ENCODE measurements around the gene SRGAP1.
A peak's percentile ranks its signal among the peaks of the same experiment; 100 is the strongest.

SRGAP1 gene

DNA sequence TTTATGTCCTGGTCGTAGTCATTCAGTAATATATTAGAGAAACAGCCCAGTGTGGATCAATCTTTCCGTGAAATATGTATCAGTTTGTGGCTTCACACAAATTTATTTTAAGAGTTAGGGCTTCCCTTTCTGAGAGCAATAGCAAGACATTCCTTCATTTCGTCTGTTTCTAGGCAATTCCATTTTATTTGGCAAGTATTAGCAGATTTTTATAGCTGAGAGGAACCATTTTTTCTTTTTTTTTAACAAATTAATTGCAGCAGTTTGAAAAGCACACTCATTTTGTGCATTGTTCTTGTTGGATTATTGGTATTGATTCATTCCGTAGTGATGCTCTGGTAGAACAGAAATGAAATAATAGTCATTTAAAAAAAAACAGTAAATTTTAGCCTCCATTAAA is 132.9 kb downstream of the SRGAP1 start:
- H3K27ac ChIP-seq: no peak overlapping the region
- in situ Hi-C loops (cut with HindIII; ENCODE audit: low pct_ligation_motif_present, low sequenced_read_pairs): no loop called here
- no peaks in the 10 kb centered on the region for H3K27me3 ChIP-seq (replicated peaks)
- no peak overlapping the region for H3K4me3 ChIP-seq (ENCODE audit: low read depth, low read length)
- DNase-seq: no peak
- H3K36me3 ChIP-seq (replicated peaks): no peaks in the 10 kb centered on the region
- TF ChIP-seq, protein P1, sequence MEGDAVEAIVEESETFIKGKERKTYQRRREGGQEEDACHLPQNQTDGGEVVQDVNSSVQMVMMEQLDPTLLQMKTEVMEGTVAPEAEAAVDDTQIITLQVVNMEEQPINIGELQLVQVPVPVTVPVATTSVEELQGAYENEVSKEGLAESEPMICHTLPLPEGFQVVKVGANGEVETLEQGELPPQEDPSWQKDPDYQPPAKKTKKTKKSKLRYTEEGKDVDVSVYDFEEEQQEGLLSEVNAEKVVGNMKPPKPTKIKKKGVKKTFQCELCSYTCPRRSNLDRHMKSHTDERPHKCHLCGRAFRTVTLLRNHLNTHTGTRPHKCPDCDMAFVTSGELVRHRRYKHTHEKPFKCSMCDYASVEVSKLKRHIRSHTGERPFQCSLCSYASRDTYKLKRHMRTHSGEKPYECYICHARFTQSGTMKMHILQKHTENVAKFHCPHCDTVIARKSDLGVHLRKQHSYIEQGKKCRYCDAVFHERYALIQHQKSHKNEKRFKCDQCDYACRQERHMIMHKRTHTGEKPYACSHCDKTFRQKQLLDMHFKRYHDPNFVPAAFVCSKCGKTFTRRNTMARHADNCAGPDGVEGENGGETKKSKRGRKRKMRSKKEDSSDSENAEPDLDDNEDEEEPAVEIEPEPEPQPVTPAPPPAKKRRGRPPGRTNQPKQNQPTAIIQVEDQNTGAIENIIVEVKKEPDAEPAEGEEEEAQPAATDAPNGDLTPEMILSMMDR (IDR thresholded peaks at IDR 0.05; ENCODE audit: low read depth, low read length, missing control alignments): no peak

DNA sequence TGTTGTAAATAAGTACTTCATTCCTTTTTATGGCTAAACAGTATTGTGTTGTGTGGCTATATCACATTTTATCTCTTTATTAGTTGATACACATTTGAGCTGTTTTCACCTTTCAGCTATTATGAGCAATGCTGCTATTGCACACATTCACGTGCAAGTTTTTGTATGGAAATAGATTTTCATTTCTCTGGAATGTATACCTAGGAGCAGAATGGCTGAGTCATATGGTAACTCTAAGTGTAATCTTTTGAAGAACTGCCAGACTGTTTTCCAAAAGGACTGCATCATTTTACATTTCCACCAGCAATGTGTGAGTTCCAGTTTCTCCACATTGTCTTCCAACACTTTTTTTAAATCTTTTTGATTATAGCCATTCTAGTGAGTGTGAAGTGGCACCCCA is 134.0 kb downstream of the SRGAP1 start:
- DNase-seq: peak; percentile 59
- Histone ChIP-seq H3K36me3 (replicated peaks) (no peaks in the 10 kb centered on the region), H3K27ac (peak overlapping the region; percentile 51), H3K27me3 (replicated peaks) (no peaks in the 10 kb centered on the region), H3K4me3 (ENCODE audit: low read depth, low read length) (no peak overlapping the region)
- TF ChIP-seq, protein P1 (IDR thresholded peaks at IDR 0.05; ENCODE audit: low read depth, low read length, missing control alignments): no peak
- in situ Hi-C loops (cut with HindIII; ENCODE audit: low pct_ligation_motif_present, low sequenced_read_pairs): no loop called here

DNA sequence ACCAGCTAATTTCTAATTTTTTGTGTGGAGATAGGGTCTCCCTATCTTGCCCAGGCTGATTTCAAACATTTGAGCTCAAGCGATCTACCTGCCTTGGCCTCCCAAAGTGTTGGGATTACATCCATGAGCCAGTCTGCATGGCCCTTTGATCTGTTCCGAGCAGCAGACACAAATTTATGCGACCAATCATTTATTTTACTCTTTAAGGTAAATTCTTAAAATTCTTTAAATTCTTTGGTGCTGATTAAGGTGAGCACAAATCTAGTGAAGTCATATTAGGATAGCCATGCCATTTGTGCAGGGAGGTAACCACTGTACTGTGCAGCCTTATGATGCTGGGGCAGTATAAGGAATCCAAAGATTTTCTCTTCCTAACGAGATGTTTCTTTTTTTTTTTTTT is 135.7 kb downstream of the SRGAP1 start:
- H3K27me3 ChIP-seq (replicated peaks): no peaks in the 10 kb centered on the region
- no peaks in the 10 kb centered on the region for H3K36me3 ChIP-seq (replicated peaks)
- H3K4me3 ChIP-seq (ENCODE audit: low read depth, low read length): no peak overlapping the region
- DNase-seq: no peak
- in situ Hi-C loops (cut with HindIII; ENCODE audit: low pct_ligation_motif_present, low sequenced_read_pairs): no loop called here
- TF ChIP-seq, protein P1 (IDR thresholded peaks at IDR 0.05; ENCODE audit: low read depth, low read length, missing control alignments): no peak
- H3K27ac ChIP-seq: no peak overlapping the region

- TF ChIP-seq, protein P1 (IDR thresholded peaks at IDR 0.05; ENCODE audit: low read depth, low read length, missing control alignments): no peak
These were observed 136.8 kb downstream of the SRGAP1 start for GRCh38 chr12:63981343-63981742.

GRCh38 chr12:63982604-63983295 is 138.2 kb downstream of the SRGAP1 start:
- no peaks in the 10 kb centered on the region for H3K27me3 ChIP-seq (replicated peaks)
- no peak for DNase-seq
- in situ Hi-C loops (cut with HindIII; ENCODE audit: low pct_ligation_motif_present, low sequenced_read_pairs): no loop called here
- no peaks in the 10 kb centered on the region for H3K36me3 ChIP-seq (replicated peaks)
- TF ChIP-seq, protein P1 (IDR thresholded peaks at IDR 0.05; ENCODE audit: low read depth, low read length, missing control alignments): no peak
- H3K27ac ChIP-seq: no peak overlapping the region
- no peak overlapping the region for H3K4me3 ChIP-seq (ENCODE audit: low read depth, low read length)

More at GRCh38 chr12:63981343-63981742, 136.8 kb downstream of the SRGAP1 start:
- DNase-seq: no peak
- Histone ChIP-seq H3K4me3 (ENCODE audit: low read depth, low read length) (no peak overlapping the region), H3K27me3 (replicated peaks) (no peaks in the 10 kb centered on the region), H3K27ac (no peak overlapping the region), H3K36me3 (replicated peaks) (no peaks in the 10 kb centered on the region)
- in situ Hi-C loops (cut with HindIII; ENCODE audit: low pct_ligation_motif_present, low sequenced_read_pairs): no loop called here

DNA sequence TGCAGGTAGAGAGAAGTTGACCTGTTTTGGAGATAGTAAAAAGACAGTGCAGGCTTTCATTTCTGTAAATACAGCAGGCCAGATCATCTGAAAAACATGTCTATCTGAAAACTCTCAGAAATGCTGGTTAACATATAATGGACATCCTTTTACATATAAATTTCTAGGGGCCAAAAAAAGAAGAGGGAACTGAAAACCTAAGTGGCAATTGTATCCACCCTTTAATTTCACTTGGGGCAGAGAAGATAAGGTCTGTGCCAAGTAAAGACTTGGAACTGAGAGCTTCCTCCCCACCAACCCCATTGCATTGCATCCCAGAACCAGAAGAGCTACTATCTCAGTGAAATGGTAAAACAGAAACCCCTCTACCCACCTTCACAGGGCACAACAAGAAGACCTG is 141.0 kb downstream of the SRGAP1 start:
- in situ Hi-C loops (cut with HindIII; ENCODE audit: low pct_ligation_motif_present, low sequenced_read_pairs): no loop called here
- no peaks in the 10 kb centered on the region for H3K27me3 ChIP-seq (replicated peaks)
- DNase-seq: no peak
- no peak overlapping the region for H3K4me3 ChIP-seq (ENCODE audit: low read depth, low read length)
- no peaks in the 10 kb centered on the region for H3K36me3 ChIP-seq (replicated peaks)
- no peak overlapping the region for H3K27ac ChIP-seq
- TF ChIP-seq, protein P1 (IDR thresholded peaks at IDR 0.05; ENCODE audit: low read depth, low read length, missing control alignments): no peak
